GM23338 (cell line): ENCODE measurements around the gene NRXN2. TPM values are rescaled to one million over a fixed set of nuclear protein-coding genes. Genes with fewer than 3 reads are reported as not detected.

Experiments used
- ATAC-seq: fragments of 200-7000 bp; cut with Tn5 transposase; 3 replicates; pipeline ENCODE4 v1.9.1; 2020
- DNase-seq: peaks from one replicate; pipeline ENCODE4 v3.0.0-alpha.2; 2015; ENCODE audit warnings: low spot score
- H2AFZ ChIP-seq: fragments of 200-600 bp; sonication (generic); 2 replicates; pipeline ENCODE4 v1.8.0; 2016; ENCODE audit warnings: antibody characterized with exemption, mild to moderate bottlenecking, moderate library complexity
- H3F3A ChIP-seq: fragments of 200-600 bp; sonication (generic); replicated peaks from 2 replicates; pipeline ENCODE4 v1.8.0; 2017; ENCODE audit warnings: antibody characterized with exemption, mixed run types, low read depth
- H3K27ac ChIP-seq: fragments of 200-600 bp; sonication (generic); 2 replicates; pipeline ENCODE4 v1.6.1; 2016; ENCODE audit warnings: low read depth
- H3K27me3 ChIP-seq: fragments of 200-600 bp; sonication (generic); 2 replicates; pipeline ENCODE4 v1.8.0; 2016; ENCODE audit warnings: mild to moderate bottlenecking, mixed run types, moderate library complexity; ENCODE audit not compliant: insufficient read depth
- H3K36me3 ChIP-seq: fragments of 200-600 bp; sonication (generic); 2 replicates; pipeline ENCODE4 v1.8.0; 2016; ENCODE audit warnings: mild to moderate bottlenecking; ENCODE audit not compliant: insufficient read depth
- H3K4me1 ChIP-seq: fragments of 200-600 bp; sonication (generic); 2 replicates; pipeline ENCODE4 v1.8.0; 2016; ENCODE audit warnings: mild to moderate bottlenecking, moderate library complexity; ENCODE audit not compliant: insufficient read depth
- H3K4me2 ChIP-seq: fragments of 200-600 bp; sonication (generic); 2 replicates; pipeline ENCODE4 v1.7.1; 2017; ENCODE audit warnings: mixed run types
- H3K4me3 ChIP-seq: fragments of 200-600 bp; sonication (generic); 2 replicates; pipeline ENCODE4 v1.6.1; 2016; ENCODE audit warnings: mixed run types
- H3K79me2 ChIP-seq: fragments of 200-600 bp; sonication (generic); replicated peaks from 2 replicates; pipeline ENCODE4 v1.8.0; 2017; ENCODE audit warnings: mild to moderate bottlenecking; ENCODE audit not compliant: insufficient read depth
- H3K9me2 ChIP-seq: fragments of 200-600 bp; sonication (generic); 2 replicates; pipeline ENCODE4 v1.8.0; 2017; ENCODE audit not compliant: insufficient read depth
- H4K20me1 ChIP-seq: fragments of 200-600 bp; sonication (generic); replicated peaks from 2 replicates; pipeline ENCODE4 v1.8.0; 2017; ENCODE audit warnings: mild to moderate bottlenecking; ENCODE audit not compliant: insufficient read depth
- H3K27ac Mint-ChIP-seq: 2 replicates; pipeline ENCODE4 v1.8.0; 2020; ENCODE audit warnings: inconsistent platforms, mild to moderate bottlenecking, moderate library complexity, mixed read lengths
- H3K27me3 Mint-ChIP-seq: 3 replicates; pipeline ENCODE4 v1.8.0; 2022; ENCODE audit warnings: low read depth, mild to moderate bottlenecking, moderate library complexity, mixed read lengths, inconsistent platforms; ENCODE audit not compliant: insufficient read depth, poor library complexity
- H3K36me3 Mint-ChIP-seq: 3 replicates; pipeline ENCODE4 v1.8.0; 2021; ENCODE audit warnings: low read depth, mild to moderate bottlenecking, inconsistent platforms, moderate library complexity, mixed read lengths
- H3K4me1 Mint-ChIP-seq: 3 replicates; pipeline ENCODE4 v1.8.0; 2020; ENCODE audit warnings: mild to moderate bottlenecking, inconsistent platforms, mixed read lengths
- H3K4me3 Mint-ChIP-seq: 3 replicates; pipeline ENCODE4 v1.8.0; 2021; ENCODE audit warnings: moderate library complexity, mild to moderate bottlenecking, inconsistent platforms, mixed read lengths
- H3K9me3 Mint-ChIP-seq: 3 replicates; pipeline ENCODE4 v1.8.0; 2020; ENCODE audit warnings: moderate library complexity, mild to moderate bottlenecking, inconsistent platforms, mixed read lengths
- CREB1 ChIP-seq: fragments of 250-450 bp; sonication (Bioruptor Pico); IDR thresholded peaks from 2 replicates; pipeline ENCODE4 v1.5.0; 2020; ENCODE audit warnings: low read depth, mild to moderate bottlenecking, moderate library complexity
- EZH2phosphoT487 ChIP-seq: fragments of 200-600 bp; sonication (generic); IDR thresholded peaks from one replicate; pipeline ENCODE4 v1.8.1; 2018; ENCODE audit warnings: antibody characterized with exemption; ENCODE audit not compliant: unreplicated experiment
- JUNB ChIP-seq: IDR thresholded peaks from one replicate; pipeline ENCODE4 v1.6.1; 2016; ENCODE audit warnings: antibody characterized with exemption; ENCODE audit not compliant: unreplicated experiment
- REST ChIP-seq: IDR thresholded peaks from one replicate; pipeline ENCODE4 v1.6.1; 2018; ENCODE audit warnings: antibody characterized with exemption; ENCODE audit not compliant: unreplicated experiment
- ZNF114 ChIP-seq: fragments of 250-450 bp; sonication (Bioruptor Pico); IDR thresholded peaks from 2 replicates; pipeline ENCODE4 v1.5.0; 2020; ENCODE audit warnings: mild to moderate bottlenecking, moderate library complexity
- ZNF462 ChIP-seq: fragments of 250-450 bp; sonication (Bioruptor Pico); IDR thresholded peaks from 2 replicates; pipeline ENCODE4 v1.5.0; 2020; ENCODE audit warnings: mild to moderate bottlenecking, moderate library complexity
- polyA plus RNA-seq: library from polyadenylated mRNA; unstranded; fragments of >200 nt; fragmentation: Nextera tagmentation; extraction: Ambion mirVana; gene quantifications from 2 replicates; pipeline ENCODE4 v1.2.1, GENCODE V29; 2016
- total RNA-seq: library from RNA; depleted of rRNA; stranded (reverse); fragments of >200 nt; shearing (Covaris generic); gene quantifications from 2 replicates; pipeline ENCODE4 v1.2.3, GENCODE V29; 2014

NRXN2 gene
- total and polyA plus RNA-seq, 2 experiments from 2014 or later: 3.4 to 17.0 TPM

GRCh38 chr11:64684357-64684756, 38.6 kb downstream of the NRXN2 start (continued):
- TF ChIP-seq ZNF462 (CRISPR knock-in tag) (no peak), EZH2phosphoT487 (no peak), JUNB (no peak), ZNF114 (CRISPR knock-in tag) (no peak)

- peaks cover 7% of the 10 kb centered on the region for H3K27me3 Mint-ChIP-seq
- H3K36me3 ChIP-seq: no peaks in the 10 kb centered on the region
- DNase-seq: no peak
- no peak for TF ChIP-seq ZNF462 (CRISPR knock-in tag)
- TF ChIP-seq JUNB: no peak
- TF ChIP-seq REST: no peak
- TF ChIP-seq CREB1 (CRISPR knock-in tag): no peak
These were observed 41.8 kb downstream of the NRXN2 start for GRCh38 chr11:64681171-64681570.

More at GRCh38 chr11:64681171-64681570, 41.8 kb downstream of the NRXN2 start:
- Mint-ChIP-seq H3K4me3 (no peak overlapping the region), H3K27ac (no peak overlapping the region), H3K4me1 (peaks cover 4% of the 10 kb centered on the region; the same call in 1 of the 3 replicates), H3K36me3 (no peaks in the 10 kb centered on the region), H3K9me3 (no peaks in the 10 kb centered on the region)
- no peaks in the 10 kb centered on the region for H3K4me1 ChIP-seq
- H3K9me2 ChIP-seq: no peaks in the 10 kb centered on the region
- no peaks in the 10 kb centered on the region for H3F3A ChIP-seq
- H2AFZ ChIP-seq: no peak overlapping the region
- ATAC-seq: no peak
- H3K79me2 ChIP-seq: no peaks in the 10 kb centered on the region
- no peak overlapping the region for H3K27ac ChIP-seq
- H4K20me1 ChIP-seq: no peaks in the 10 kb centered on the region
- no peak overlapping the region for H3K4me2 ChIP-seq
- no peaks in the 10 kb centered on the region for H3K27me3 ChIP-seq
- no peak overlapping the region for H3K4me3 ChIP-seq
